Fibroblast of lung (primary cell): ENCODE results near the gene RUNX1.

Experiments
- EZH2 ChIP-seq: IDR thresholded peaks from 2 replicates; pipeline ENCODE4 v1.5.1; 2012; ENCODE audit warnings: low read length, control low read depth, mild to moderate bottlenecking; ENCODE audit errors: missing control alignments
- TF ChIP-seq, protein P1 (sequence below), 2 donors: IDR thresholded peaks in 1 of 2; conservative IDR thresholded peaks in 1 of 2; 1 replicate in 1 of 2; 2 replicates in 1 of 2; pipeline ENCODE4 v1.5.1; 2011 to 2012; ENCODE audit warnings: low read length in 2 of 2, control low read depth in 1 of 2, inconsistent platforms in 1 of 2, low read depth in 1 of 2, mild to moderate bottlenecking in 1 of 2

- TF ChIP-seq, protein P1, sequence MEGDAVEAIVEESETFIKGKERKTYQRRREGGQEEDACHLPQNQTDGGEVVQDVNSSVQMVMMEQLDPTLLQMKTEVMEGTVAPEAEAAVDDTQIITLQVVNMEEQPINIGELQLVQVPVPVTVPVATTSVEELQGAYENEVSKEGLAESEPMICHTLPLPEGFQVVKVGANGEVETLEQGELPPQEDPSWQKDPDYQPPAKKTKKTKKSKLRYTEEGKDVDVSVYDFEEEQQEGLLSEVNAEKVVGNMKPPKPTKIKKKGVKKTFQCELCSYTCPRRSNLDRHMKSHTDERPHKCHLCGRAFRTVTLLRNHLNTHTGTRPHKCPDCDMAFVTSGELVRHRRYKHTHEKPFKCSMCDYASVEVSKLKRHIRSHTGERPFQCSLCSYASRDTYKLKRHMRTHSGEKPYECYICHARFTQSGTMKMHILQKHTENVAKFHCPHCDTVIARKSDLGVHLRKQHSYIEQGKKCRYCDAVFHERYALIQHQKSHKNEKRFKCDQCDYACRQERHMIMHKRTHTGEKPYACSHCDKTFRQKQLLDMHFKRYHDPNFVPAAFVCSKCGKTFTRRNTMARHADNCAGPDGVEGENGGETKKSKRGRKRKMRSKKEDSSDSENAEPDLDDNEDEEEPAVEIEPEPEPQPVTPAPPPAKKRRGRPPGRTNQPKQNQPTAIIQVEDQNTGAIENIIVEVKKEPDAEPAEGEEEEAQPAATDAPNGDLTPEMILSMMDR (conservative IDR thresholded peaks at IDR 0.05 in 1 of 2, IDR thresholded peaks at IDR 0.05 in 1 of 2; ENCODE audit: low read depth in 1 of 2, low read length in 2 of 2), result no peak
- no peak for TF ChIP-seq EZH2
Measured at GRCh38 chr21:35035116-35035515, 14.0 kb downstream of the RUNX1 start.
